ENCODE data around the gene TSC22D2.

- TF ChIP-seq CTCF (IDR thresholded peaks at IDR 0.05) (no peak), TCF7L2 (IDR thresholded peaks at IDR 0.05; ENCODE audit: low read depth, low read length) (no peak), POLR2AphosphoS5 (IDR thresholded peaks at IDR 0.05; ENCODE audit: low read depth, low read length) (no peak)
Observed at GRCh38 chr3:150447084-150447483, 39.0 kb downstream of the TSC22D2 start.
